Right lobe of liver (tissue), 4 donors: ENCODE data around the gene HMGCS2.

Source experiments
- CTCF ChIP-seq, 4 donors: fragments of 200-600 bp in 3 of 4; fragments of 450-650 bp in 1 of 4; IDR thresholded peaks; one replicate each; pipeline versions ENCODE4 v1.5.1 to v1.8.0; 2016 to 2022; ENCODE audit warnings: antibody characterized with exemption in 4 of 4, mild to moderate bottlenecking in 2 of 4
- POLR2A ChIP-seq: fragments of 450-650 bp; IDR thresholded peaks from one replicate; pipeline ENCODE4 v1.6.1; 2017; ENCODE audit warnings: antibody characterized with exemption, mild to moderate bottlenecking
- donor health status: DM: no; HTN: no; CAD: no.
- donor health status: DM: no; HTN: no; CAD: no.
- donor health status: DM: no; HTN: yes; CAD: no.

GRCh38 chr1:119737040-119737682 lies 31.5 kb downstream of the HMGCS2 start:
- TF ChIP-seq CTCF (IDR thresholded peaks at IDR 0.05) (no peak), POLR2A (no peak)
